Measurements from ENCODE around the gene HS6ST1.

Gene HS6ST1

DNA sequence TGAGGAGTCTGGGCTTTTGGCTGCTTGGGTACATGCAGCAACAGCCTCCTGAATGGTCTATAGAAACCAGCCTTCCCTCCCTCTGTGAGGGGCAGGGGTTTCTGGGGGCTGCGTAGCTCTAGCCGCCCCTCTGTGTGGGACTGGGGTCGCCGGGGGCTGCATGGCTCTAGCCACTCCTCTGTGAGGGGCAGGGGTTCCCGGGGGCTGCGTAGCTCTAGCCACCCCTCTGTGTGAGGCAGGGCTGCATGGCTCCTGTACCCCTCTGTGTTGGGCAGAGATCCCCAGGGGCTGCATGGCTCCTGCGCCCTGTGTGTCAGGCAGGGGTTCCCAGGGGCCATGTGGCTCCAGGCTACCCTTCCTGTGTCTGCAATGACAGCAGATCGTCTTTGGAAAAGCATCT, 17.6 kb downstream of the HS6ST1 start:
- no peak for TF ChIP-seq CTCF (IDR thresholded peaks at IDR 0.05)
- DNase-seq = no peak
- Mint-ChIP-seq H3K27ac (peak overlapping the region; percentile 9), H3K4me3 (no peak overlapping the region), H3K36me3 (ENCODE audit: low read depth) (peaks cover 18% of the 10 kb centered on the region), H3K4me1 (peaks cover 33% of the 10 kb centered on the region), H3K27me3 (ENCODE audit: low read depth, poor library complexity) (peaks cover 2% of the 10 kb centered on the region), H3K9me3 (no peaks in the 10 kb centered on the region)

- Mint-ChIP-seq H3K4me3 (no peak overlapping the region), H3K4me1 (peaks cover 29% of the 10 kb centered on the region), H3K27me3 (ENCODE audit: low read depth, poor library complexity) (peaks cover 2% of the 10 kb centered on the region), H3K27ac (no peak overlapping the region), H3K9me3 (no peaks in the 10 kb centered on the region), H3K36me3 (ENCODE audit: low read depth) (peaks cover 23% of the 10 kb centered on the region)
- DNase-seq = no peak
- no peak for TF ChIP-seq CTCF (IDR thresholded peaks at IDR 0.05)
These were observed 18.3 kb downstream of the HS6ST1 start for GRCh38 chr2:128300151-128301020.

- H3K4me3 Mint-ChIP-seq = no peak overlapping the region
- no peaks in the 10 kb centered on the region for H3K9me3 Mint-ChIP-seq
- H3K36me3 Mint-ChIP-seq (ENCODE audit: low read depth) = peaks cover 23% of the 10 kb centered on the region
- no peak for TF ChIP-seq CTCF (IDR thresholded peaks at IDR 0.05)
- no peak overlapping the region for H3K27ac Mint-ChIP-seq
- H3K27me3 Mint-ChIP-seq (ENCODE audit: low read depth, poor library complexity) = peaks cover 2% of the 10 kb centered on the region
- DNase-seq = no peak
- H3K4me1 Mint-ChIP-seq = peaks cover 24% of the 10 kb centered on the region
These were observed 19.0 kb downstream of the HS6ST1 start for GRCh38 chr2:128299628-128300027.

- H3K27ac Mint-ChIP-seq = peak overlapping the region; percentile 59
- peaks cover 20% of the 10 kb centered on the region for H3K4me1 Mint-ChIP-seq
These were observed 19.7 kb downstream of the HS6ST1 start for GRCh38 chr2:128298846-128299507.

DNA sequence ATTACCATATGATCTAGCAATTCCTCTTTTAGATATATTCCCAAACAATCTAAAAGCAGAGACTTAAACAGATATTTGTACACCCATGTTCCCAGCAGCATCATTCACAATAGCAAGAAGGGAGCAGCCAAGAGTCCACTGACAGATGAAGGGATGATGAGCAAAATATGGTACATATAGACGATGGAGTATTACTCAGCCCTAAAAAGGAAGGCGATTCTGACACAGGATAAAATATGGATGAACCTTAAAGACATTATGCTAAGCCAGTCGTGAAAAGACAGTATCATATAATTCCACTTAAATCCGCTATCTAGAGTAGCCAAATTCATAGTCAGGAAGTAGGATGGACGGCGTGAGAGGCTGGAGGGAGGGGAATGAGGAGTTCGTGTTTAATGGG, 20.4 kb downstream of the HS6ST1 start:
- Mint-ChIP-seq H3K27me3 (ENCODE audit: low read depth, poor library complexity) (peaks cover 2% of the 10 kb centered on the region), H3K4me3 (no peak overlapping the region), H3K27ac (peak overlapping the region; percentile 33), H3K36me3 (ENCODE audit: low read depth) (peaks cover 23% of the 10 kb centered on the region), H3K4me1 (peaks cover 15% of the 10 kb centered on the region), H3K9me3 (no peaks in the 10 kb centered on the region)
- no peak for TF ChIP-seq CTCF (IDR thresholded peaks at IDR 0.05)
- no peak for DNase-seq

More at GRCh38 chr2:128298846-128299507, 19.7 kb downstream of the HS6ST1 start:
- no peak for TF ChIP-seq CTCF (IDR thresholded peaks at IDR 0.05)
- H3K4me3 Mint-ChIP-seq = no peak overlapping the region
- H3K27me3 Mint-ChIP-seq (ENCODE audit: low read depth, poor library complexity) = peaks cover 2% of the 10 kb centered on the region
- peaks cover 23% of the 10 kb centered on the region for H3K36me3 Mint-ChIP-seq (ENCODE audit: low read depth)
- H3K9me3 Mint-ChIP-seq = no peaks in the 10 kb centered on the region
- DNase-seq = no peak

Measured in nephron progenitor cell (in vitro differentiated cells).